H9 (cell line): ENCODE measurements around the gene PDCD4. TPM values are rescaled to one million over a fixed set of nuclear protein-coding genes. Genes with fewer than 3 reads are reported as not detected.

Experiments used
- DNase-seq: peaks from one replicate; pipeline ENCODE4 v3.0.0-alpha.2; 2017
- H2AFZ ChIP-seq: one replicate; pipeline ENCODE4 v1.6.1; 2013; ENCODE audit warnings: mild to moderate bottlenecking, low read length, control low read depth, moderate library complexity
- H2AK5ac ChIP-seq: 2 replicates; pipeline ENCODE4 v1.6.1; 2013; ENCODE audit warnings: low read length, control low read depth, mixed read lengths; ENCODE audit not compliant: insufficient read length
- H2BK120ac ChIP-seq: one replicate; pipeline ENCODE4 v1.6.1; 2013; ENCODE audit warnings: low read depth, mild to moderate bottlenecking, low read length, control low read depth, inconsistent platforms; ENCODE audit not compliant: poor library complexity, severe bottlenecking
- H2BK12ac ChIP-seq: 2 replicates; pipeline ENCODE4 v1.6.1; 2013; ENCODE audit warnings: low read length, control low read depth, mixed read lengths, low read depth; ENCODE audit not compliant: insufficient read length
- H2BK15ac ChIP-seq: 2 replicates; pipeline ENCODE4 v1.6.1; 2013; ENCODE audit warnings: low read depth, low read length, control low read depth
- H2BK20ac ChIP-seq: one replicate; pipeline ENCODE4 v1.6.1; 2013; ENCODE audit warnings: low read depth, mild to moderate bottlenecking, low read length, control low read depth, inconsistent platforms; ENCODE audit not compliant: poor library complexity, severe bottlenecking
- H2BK5ac ChIP-seq: 2 replicates; pipeline ENCODE4 v1.6.1; 2013; ENCODE audit warnings: low read length, control low read depth, mixed read lengths; ENCODE audit not compliant: insufficient read length
- H3K14ac ChIP-seq: 2 replicates; pipeline ENCODE4 v1.6.1; 2013; ENCODE audit warnings: low read length, control low read depth; ENCODE audit not compliant: insufficient read depth
- H3K18ac ChIP-seq: 2 replicates; pipeline ENCODE4 v1.6.1; 2013; ENCODE audit warnings: low read depth, mild to moderate bottlenecking, mixed read lengths, low read length, control low read depth; ENCODE audit not compliant: insufficient read length
- H3K23ac ChIP-seq: 2 replicates; pipeline ENCODE4 v1.6.1; 2013; ENCODE audit warnings: low read length, control low read depth, mixed read lengths, low read depth; ENCODE audit not compliant: insufficient read length
- H3K23me2 ChIP-seq: 2 replicates; pipeline ENCODE4 v1.6.1; 2013; ENCODE audit warnings: low read depth, mild to moderate bottlenecking, mixed read lengths, low read length, control low read depth; ENCODE audit not compliant: insufficient read length, poor library complexity, severe bottlenecking
- H3K27ac ChIP-seq: 2 replicates; pipeline ENCODE4 v1.5.1; 2013; ENCODE audit warnings: low read length, control low read depth, mixed read lengths, low read depth; ENCODE audit not compliant: insufficient read length
- H3K27me3 ChIP-seq: 2 replicates; pipeline ENCODE4 v1.6.1; 2013; ENCODE audit warnings: low read length, control low read depth, inconsistent platforms; ENCODE audit not compliant: insufficient read depth
- H3K4ac ChIP-seq: 2 replicates; pipeline ENCODE4 v1.6.1; 2013; ENCODE audit warnings: low read depth, mild to moderate bottlenecking, control low read depth, inconsistent platforms, low read length, moderate library complexity
- H3K4me1 ChIP-seq: 2 replicates; pipeline ENCODE4 v1.6.1; 2013; ENCODE audit warnings: low read length, control low read depth, inconsistent platforms; ENCODE audit not compliant: insufficient read depth
- H3K4me2 ChIP-seq: 2 replicates; pipeline ENCODE4 v1.6.1; 2013; ENCODE audit warnings: low read length, control low read depth, mixed read lengths; ENCODE audit not compliant: insufficient read length, insufficient read depth
- H3K56ac ChIP-seq: 2 replicates; pipeline ENCODE4 v1.6.1; 2013; ENCODE audit warnings: low read depth, mild to moderate bottlenecking, mixed read lengths, low read length, control low read depth; ENCODE audit not compliant: insufficient read length
- H3K79me1 ChIP-seq: 2 replicates; pipeline ENCODE4 v1.6.1; 2013; ENCODE audit warnings: low read depth, mild to moderate bottlenecking, moderate library complexity, low read length, control low read depth, inconsistent platforms; ENCODE audit not compliant: insufficient read depth, poor library complexity, severe bottlenecking
- H3K79me2 ChIP-seq: 2 replicates; pipeline ENCODE4 v1.6.1; 2013; ENCODE audit warnings: low read length, control low read depth, inconsistent platforms; ENCODE audit not compliant: insufficient read depth
- H3K9ac ChIP-seq: 2 replicates; pipeline ENCODE4 v1.6.1; 2013; ENCODE audit warnings: low read length, control low read depth, mixed read lengths; ENCODE audit not compliant: insufficient read length; ENCODE audit errors: extremely low read depth
- H3K9me3 ChIP-seq: one replicate; pipeline ENCODE4 v1.6.1; 2013; ENCODE audit warnings: low read depth, low read length, inconsistent platforms; ENCODE audit not compliant: control insufficient read depth
- H3T11ph ChIP-seq: one replicate; pipeline ENCODE4 v1.6.1; 2013; ENCODE audit warnings: mild to moderate bottlenecking, low read length, control low read depth, inconsistent platforms
- H4K20me1 ChIP-seq: one replicate; pipeline ENCODE4 v1.6.1; 2013; ENCODE audit not compliant: control insufficient read depth, insufficient read length, insufficient read depth
- H4K5ac ChIP-seq: 2 replicates; pipeline ENCODE4 v1.6.1; 2013; ENCODE audit warnings: low read depth, mild to moderate bottlenecking, mixed read lengths, low read length, control low read depth; ENCODE audit not compliant: insufficient read length
- H4K8ac ChIP-seq: replicated peaks from 2 replicates; pipeline ENCODE4 v1.6.1; 2013; ENCODE audit warnings: low read length, control low read depth, mixed read lengths, low read depth; ENCODE audit not compliant: insufficient read length
- H4K91ac ChIP-seq: 2 replicates; pipeline ENCODE4 v1.6.1; 2013; ENCODE audit warnings: low read depth, mild to moderate bottlenecking, moderate library complexity, mixed read lengths, low read length, control low read depth; ENCODE audit not compliant: insufficient read length
- H3K27ac Mint-ChIP-seq, 3 experiments: 2 replicates in 2 of 3; 3 replicates in 1 of 3; pipeline ENCODE4 v1.8.0; 2020 to 2021; ENCODE audit warnings: mixed read lengths in 3 of 3, mild to moderate bottlenecking in 1 of 3, moderate library complexity in 1 of 3
- H3K27me3 Mint-ChIP-seq: 2 replicates; pipeline ENCODE4 v1.8.0; 2021; ENCODE audit warnings: low read depth, mild to moderate bottlenecking, moderate library complexity, mixed read lengths
- H3K36me3 Mint-ChIP-seq, 3 experiments: 2 replicates in 2 of 3; 3 replicates in 1 of 3; pipeline ENCODE4 v1.8.0; 2020 to 2021; ENCODE audit warnings: low read depth in 3 of 3, mixed read lengths in 3 of 3; ENCODE audit not compliant: insufficient read depth in 1 of 3
- H3K4me1 Mint-ChIP-seq, 2 experiments: 2 replicates each; pipeline ENCODE4 v1.8.0; 2020; ENCODE audit warnings: mixed read lengths in 2 of 2
- H3K4me3 Mint-ChIP-seq, 2 experiments: 2 replicates in 1 of 2; 3 replicates in 1 of 2; pipeline ENCODE4 v1.8.0; 2020 to 2021; ENCODE audit warnings: mild to moderate bottlenecking in 2 of 2, mixed read lengths in 2 of 2, moderate library complexity in 1 of 2
- H3K9me3 Mint-ChIP-seq, 2 experiments: 2 replicates in 1 of 2; 3 replicates in 1 of 2; pipeline ENCODE4 v1.8.0; 2020; ENCODE audit warnings: mild to moderate bottlenecking in 2 of 2, mixed read lengths in 2 of 2, moderate library complexity in 1 of 2
- WGBS: extraction: QIAGEN DNeasy Blood & Tissue Kit; methylation state at CpG from one replicate; pipeline ENCODE4 v1.1.7; 2013; ENCODE audit warnings: missing lambda C conversion rate, low lambda C conversion rate, mixed read lengths; ENCODE audit not compliant: insufficient read length; ENCODE audit errors: extremely low coverage; 5-methylcytosine and 5-hydroxymethylcytosine counted together
- total RNA-seq: library from RNA; stranded (reverse); gene quantifications from 2 replicates; pipeline ENCODE4 v1.2.1, GENCODE V29; 2021
- TF ChIP-seq, protein P1 (sequence below): fragments of 200-600 bp; sonication (generic); conservative IDR thresholded peaks from 3 replicates; pipeline ENCODE4 v1.8.0; 2021; ENCODE audit warnings: antibody characterized with exemption, mild to moderate bottlenecking

PDCD4 gene
- total RNA-seq, 1 experiment from 2014 or later: 29.3 TPM

GRCh38 chr10:110912374-110912773 lies 40.6 kb downstream of the PDCD4 start:
- Histone ChIP-seq H3T11ph (no peak overlapping the region), H3K4me1 (peaks cover 4% of the 10 kb centered on the region; the same call in 1 of the 2 replicates), H3K23me2 (no peaks in the 10 kb centered on the region), H3K23ac (no peak overlapping the region), H3K79me2 (no peaks in the 10 kb centered on the region), H3K18ac (no peak overlapping the region), H4K20me1 (no peaks in the 10 kb centered on the region), H3K27ac (no peak overlapping the region), H3K56ac (no peak overlapping the region), H3K4ac (no peak overlapping the region), H4K8ac (no peak overlapping the region), H2BK15ac (no peak overlapping the region), H2BK120ac (no peak overlapping the region), H3K4me2 (no peak overlapping the region), H2BK5ac (no peak overlapping the region), H3K27me3 (no peaks in the 10 kb centered on the region), H2AK5ac (no peak overlapping the region), H3K9ac (no peak overlapping the region), H2BK12ac (no peak overlapping the region), H2BK20ac (no peak overlapping the region), H3K14ac (no peak overlapping the region), H4K91ac (no peak overlapping the region), H3K79me1 (no peaks in the 10 kb centered on the region), H3K9me3 (no peaks in the 10 kb centered on the region), H4K5ac (no peak overlapping the region), H2AFZ (no peak overlapping the region)
- H3K4me3 Mint-ChIP-seq: no peak overlapping the region
- no peak for DNase-seq
- no peak overlapping the region for H3K27ac Mint-ChIP-seq
- H3K36me3 Mint-ChIP-seq: peaks cover 0 to 6% (median 0%) of the 10 kb centered on the region in 3 experiments; a peak in 1 of 7 replicates
- H3K9me3 Mint-ChIP-seq: no peaks in the 10 kb centered on the region
- TF ChIP-seq, protein P1, sequence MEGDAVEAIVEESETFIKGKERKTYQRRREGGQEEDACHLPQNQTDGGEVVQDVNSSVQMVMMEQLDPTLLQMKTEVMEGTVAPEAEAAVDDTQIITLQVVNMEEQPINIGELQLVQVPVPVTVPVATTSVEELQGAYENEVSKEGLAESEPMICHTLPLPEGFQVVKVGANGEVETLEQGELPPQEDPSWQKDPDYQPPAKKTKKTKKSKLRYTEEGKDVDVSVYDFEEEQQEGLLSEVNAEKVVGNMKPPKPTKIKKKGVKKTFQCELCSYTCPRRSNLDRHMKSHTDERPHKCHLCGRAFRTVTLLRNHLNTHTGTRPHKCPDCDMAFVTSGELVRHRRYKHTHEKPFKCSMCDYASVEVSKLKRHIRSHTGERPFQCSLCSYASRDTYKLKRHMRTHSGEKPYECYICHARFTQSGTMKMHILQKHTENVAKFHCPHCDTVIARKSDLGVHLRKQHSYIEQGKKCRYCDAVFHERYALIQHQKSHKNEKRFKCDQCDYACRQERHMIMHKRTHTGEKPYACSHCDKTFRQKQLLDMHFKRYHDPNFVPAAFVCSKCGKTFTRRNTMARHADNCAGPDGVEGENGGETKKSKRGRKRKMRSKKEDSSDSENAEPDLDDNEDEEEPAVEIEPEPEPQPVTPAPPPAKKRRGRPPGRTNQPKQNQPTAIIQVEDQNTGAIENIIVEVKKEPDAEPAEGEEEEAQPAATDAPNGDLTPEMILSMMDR: no peak
- WGBS: no CpG with 5 or more reads among the region's 3 CpGs
- no peaks in the 10 kb centered on the region for H3K27me3 Mint-ChIP-seq
- peaks cover 16 to 25% of the 10 kb centered on the region in 2 experiments for H3K4me1 Mint-ChIP-seq
